Liver (tissue), 9 donors: Measurements from ENCODE around the gene STAT6. TPM values are rescaled to one million over a fixed set of nuclear protein-coding genes. Genes with fewer than 3 reads are reported as not detected.

ENCODE experiments used
- DNase-seq: peaks from one replicate; pipeline ENCODE4 v3.0.0-alpha.2; 2017; ENCODE audit warnings: low spot score
- H3K27ac ChIP-seq, 2 donors: one replicate each; pipeline ENCODE4 v1.7.0; 2013; ENCODE audit warnings: inconsistent platforms in 2 of 2, low read length in 2 of 2, control low read depth in 1 of 2, low read depth in 1 of 2, mild to moderate bottlenecking in 1 of 2
- H3K27me3 ChIP-seq, 4 donors: one replicate each; pipeline versions ENCODE4 v1.6.1 to v1.7.0; 2013; ENCODE audit warnings: low read length in 3 of 4, inconsistent platforms in 1 of 4, mild to moderate bottlenecking in 1 of 4, moderate library complexity in 1 of 4; ENCODE audit not compliant: control insufficient read depth in 4 of 4, insufficient read depth in 4 of 4
- H3K36me3 ChIP-seq, 4 donors: one replicate each; pipeline versions ENCODE4 v1.6.1 to v1.7.0; 2013; ENCODE audit warnings: low read length in 3 of 4, mild to moderate bottlenecking in 3 of 4, low read depth in 1 of 4, moderate library complexity in 1 of 4; ENCODE audit not compliant: control insufficient read depth in 4 of 4, insufficient read depth in 3 of 4
- H3K4me1 ChIP-seq, 4 donors: one replicate each; pipeline versions ENCODE4 v1.6.1 to v1.7.0; 2013; ENCODE audit warnings: low read length in 3 of 4, mild to moderate bottlenecking in 3 of 4, moderate library complexity in 1 of 4; ENCODE audit not compliant: control insufficient read depth in 4 of 4, insufficient read depth in 4 of 4
- H3K4me3 ChIP-seq, 3 donors: one replicate each; pipeline versions ENCODE4 v1.6.1 to v1.7.0; 2013; ENCODE audit warnings: low read length in 3 of 3, control low read depth in 1 of 3, low read depth in 1 of 3, mild to moderate bottlenecking in 1 of 3
- H3K9ac ChIP-seq, 2 donors: one replicate each; pipeline ENCODE4 v1.7.0; 2013; ENCODE audit warnings: low read length in 2 of 2, mild to moderate bottlenecking in 2 of 2, moderate library complexity in 2 of 2, control low read depth in 1 of 2, low read depth in 1 of 2
- H3K9me3 ChIP-seq, 4 donors: one replicate each; pipeline versions ENCODE4 v1.6.1 to v1.7.0; 2013; ENCODE audit warnings: low read length in 3 of 4; ENCODE audit not compliant: control insufficient read depth in 4 of 4
- ATF3 ChIP-seq: IDR thresholded peaks from 2 replicates; pipeline ENCODE4 v1.6.1; 2016; ENCODE audit warnings: antibody characterized with exemption
- CTCF ChIP-seq: fragments of 150-350 bp; IDR thresholded peaks from 2 replicates; pipeline ENCODE4 v1.5.1; 2017; ENCODE audit warnings: improper control_type of control experiment, low read depth, low read length; ENCODE audit not compliant: missing input control
- FOXA1 ChIP-seq: IDR thresholded peaks from 2 replicates; pipeline ENCODE4 v1.6.1; 2016; ENCODE audit warnings: antibody characterized with exemption
- FOXA2 ChIP-seq: IDR thresholded peaks from 2 replicates; pipeline ENCODE4 v1.6.1; 2016; ENCODE audit warnings: antibody characterized with exemption
- HNF4A ChIP-seq, 2 donors: conservative IDR thresholded peaks; 2 replicates each; pipeline ENCODE4 v1.6.1; 2016; ENCODE audit warnings: antibody characterized with exemption in 2 of 2, mild to moderate bottlenecking in 2 of 2
- HNF4G ChIP-seq: IDR thresholded peaks from 2 replicates; pipeline ENCODE4 v1.6.1; 2016; ENCODE audit warnings: antibody characterized with exemption
- JUND ChIP-seq, 2 donors: IDR thresholded peaks; 2 replicates each; pipeline ENCODE4 v1.6.1; 2016; ENCODE audit warnings: antibody characterized with exemption in 2 of 2
- MAX ChIP-seq: IDR thresholded peaks from 2 replicates; pipeline ENCODE4 v1.6.1; 2016; ENCODE audit warnings: antibody characterized with exemption
- NR2F2 ChIP-seq: IDR thresholded peaks from 2 replicates; pipeline ENCODE4 v1.6.1; 2016; ENCODE audit warnings: antibody characterized with exemption
- RAD21 ChIP-seq, 2 donors: IDR thresholded peaks; 2 replicates each; pipeline ENCODE4 v1.6.1; 2016; ENCODE audit warnings: antibody characterized with exemption in 2 of 2, mild to moderate bottlenecking in 2 of 2
- REST ChIP-seq: IDR thresholded peaks from 2 replicates; pipeline ENCODE4 v1.6.1; 2016; ENCODE audit warnings: antibody characterized with exemption, mild to moderate bottlenecking
- RXRA ChIP-seq, 2 donors: IDR thresholded peaks; 2 replicates each; pipeline ENCODE4 v1.6.1; 2017 to 2018; ENCODE audit warnings: antibody characterized with exemption in 2 of 2, mild to moderate bottlenecking in 1 of 2
- SP1 ChIP-seq: IDR thresholded peaks from 2 replicates; pipeline ENCODE4 v1.6.1; 2018; ENCODE audit warnings: antibody characterized with exemption, mild to moderate bottlenecking
- TAF1 ChIP-seq: conservative IDR thresholded peaks from 2 replicates; pipeline ENCODE4 v1.6.1; 2016; ENCODE audit warnings: antibody characterized with exemption, mild to moderate bottlenecking
- ZBTB33 ChIP-seq: IDR thresholded peaks from 2 replicates; pipeline ENCODE4 v1.6.1; 2016; ENCODE audit warnings: antibody characterized with exemption
- WGBS: extraction: QIAGEN DNeasy Blood & Tissue Kit; methylation state at CpG from one replicate; pipeline ENCODE4 v1.1.7; 2013; 5-methylcytosine and 5-hydroxymethylcytosine counted together
- polyA plus RNA-seq, 2 donors: library from polyadenylated mRNA; stranded (reverse) in 1 of 2; unstranded in 1 of 2; fragments of 200-250 nt in 1 of 2; fragments of >200 nt in 1 of 2; fragmentation: Nextera tagmentation in 1 of 2; extraction: Ambion mirVana in 1 of 2; gene quantifications; one replicate each; pipeline versions ENCODE4 v1.2.1 to v1.2.3, GENCODE V29; 2013 to 2015
- total RNA-seq, 2 donors: library from RNA; depleted of rRNA; stranded (reverse); fragments of >200 nt; gene quantifications; one replicate each; pipeline ENCODE4 v1.2.3, GENCODE V29; 2014
- donor health status: healthy.
- donor health status: healthy.
- donor health status: healthy.
- donor health status: healthy.
- donor health status: healthy.

The STAT6 gene
- total and polyA plus RNA-seq, 4 donors = 27.4 to 57.4 (median 43.6) TPM

GRCh38 chr12:57099766-57100165, 11.4 kb downstream of the STAT6 start:
- no peak for TF ChIP-seq FOXA2
- TF ChIP-seq ZBTB33 = no peak
- TF ChIP-seq HNF4A (conservative IDR thresholded peaks at IDR 0.05) = no peak
- TF ChIP-seq TAF1 = no peak
- TF ChIP-seq JUND (IDR thresholded peaks at IDR 0.05) = no peak
- TF ChIP-seq RAD21 (IDR thresholded peaks at IDR 0.05) = no peak
- TF ChIP-seq SP1 = no peak
- no peak for TF ChIP-seq NR2F2
- TF ChIP-seq CTCF = no peak
- TF ChIP-seq FOXA1 = no peak
- TF ChIP-seq HNF4G = no peak
- TF ChIP-seq MAX = no peak
- no peak for TF ChIP-seq ATF3
- TF ChIP-seq REST = no peak
- Histone ChIP-seq H3K27ac (peak overlapping the region; percentile 1 to 23), H3K9me3 (no peaks in the 10 kb centered on the region), H3K36me3 (peaks cover 10 to 59% (median 40%) of the 10 kb centered on the region in 4 donors), H3K9ac (no peak overlapping the region), H3K27me3 (no peaks in the 10 kb centered on the region), H3K4me3 (no peak overlapping the region), H3K4me1 (peaks cover 7 to 15% (median 9%) of the 10 kb centered on the region in 4 donors)
- WGBS = 93% methylated on average over 12 of the region's 12 CpGs
- no peak for DNase-seq

GRCh38 chr12:57099047-57099714, 12.0 kb downstream of the STAT6 start:
- no peaks in the 10 kb centered on the region for H3K9me3 ChIP-seq
- H3K9ac ChIP-seq = no peak overlapping the region
- peaks cover 7 to 21% (median 10%) of the 10 kb centered on the region in 4 donors for H3K4me1 ChIP-seq
- no peaks in the 10 kb centered on the region for H3K27me3 ChIP-seq
- 80% methylated on average over 11 of the region's 11 CpGs for WGBS
- DNase-seq = no peak
- TF ChIP-seq RXRA (IDR thresholded peaks at IDR 0.05) = no peak
- TF ChIP-seq REST = no peak
- TF ChIP-seq CTCF = no peak
- H3K4me3 ChIP-seq = no peak overlapping the region
- peak overlapping the region; percentile 1 to 23 for H3K27ac ChIP-seq
- H3K36me3 ChIP-seq = peaks cover 7 to 57% (median 39%) of the 10 kb centered on the region in 4 donors
